ENCODE data around the gene CLIP3. TPM values are rescaled to one million over a fixed set of nuclear protein-coding genes. Genes with fewer than 3 reads are reported as not detected.

The CLIP3 gene
- total and polyA plus RNA-seq, 2 of the 13 experiments (the other 11 are each of a cell fraction or from before 2014, with no cell fraction given), result 0.15 to 1.2 TPM

- TF ChIP-seq PATZ1 (CRISPR knock-in tag; IDR thresholded peaks at IDR 0.05) (no peak), SMARCC2 (IDR thresholded peaks at IDR 0.05) (no peak), FOXM1 (CRISPR knock-in tag; IDR thresholded peaks at IDR 0.05) (no peak), SMC3 (IDR thresholded peaks at IDR 0.05; ENCODE audit: low read length) (no peak), GLI4 (CRISPR knock-in tag; IDR thresholded peaks at IDR 0.05; ENCODE audit: borderline replicate concordance) (no peak), SMAD9 (CRISPR knock-in tag; IDR thresholded peaks at IDR 0.05) (no peak), SP4 (CRISPR knock-in tag; IDR thresholded peaks at IDR 0.05) (peak; percentile 98), WIZ (CRISPR knock-in tag; IDR thresholded peaks at IDR 0.05) (no peak), E2F5 (CRISPR knock-in tag; conservative IDR thresholded peaks at IDR 0.05) (peak; percentile 87), AHR (CRISPR knock-in tag; IDR thresholded peaks at IDR 0.05) (no peak), SOX13 (IDR thresholded peaks at IDR 0.05) (no peak), SOX13 (CRISPR knock-in tag; conservative IDR thresholded peaks at IDR 0.05 in 1 of 2, IDR thresholded peaks at IDR 0.05 in 1 of 2) (no peak), HOXA9 (CRISPR knock-in tag; IDR thresholded peaks at IDR 0.05; ENCODE audit: borderline replicate concordance) (no peak), ZNF567 (CRISPR knock-in tag; IDR thresholded peaks at IDR 0.05; ENCODE audit: borderline replicate concordance) (no peak), ZNF205 (CRISPR knock-in tag; IDR thresholded peaks at IDR 0.05) (0 out of 2 replicates have a peak, but pooled peaks have one; percentile 30), TRIM24 (CRISPR knock-in tag; IDR thresholded peaks at IDR 0.05) (no peak), ZFX (CRISPR knock-in tag; IDR thresholded peaks at IDR 0.05; ENCODE audit: low read depth) (peak; percentile 53), SSRP1 (CRISPR knock-in tag; IDR thresholded peaks at IDR 0.05) (no peak)
Observed at GRCh38 chr19:36014012-36014924, 18.4 kb downstream of the CLIP3 start, which contains the start of gene ALKBH6 (continued).

Data from HepG2 (cell line).